COLO668 (cell line): Measurements from ENCODE around the gene RPS6KL1.

ENCODE experiments used
- DNase-seq: peaks from one replicate; lab custom pipeline; 2025; ENCODE audit not compliant: unreplicated experiment; lab: John Stamatoyannopoulos, UW

The RPS6KL1 gene

GRCh38 chr14:74952697-74953484 is 29.8 kb upstream of the RPS6KL1 start:
- DNase-seq: peak; percentile 25

DNA sequence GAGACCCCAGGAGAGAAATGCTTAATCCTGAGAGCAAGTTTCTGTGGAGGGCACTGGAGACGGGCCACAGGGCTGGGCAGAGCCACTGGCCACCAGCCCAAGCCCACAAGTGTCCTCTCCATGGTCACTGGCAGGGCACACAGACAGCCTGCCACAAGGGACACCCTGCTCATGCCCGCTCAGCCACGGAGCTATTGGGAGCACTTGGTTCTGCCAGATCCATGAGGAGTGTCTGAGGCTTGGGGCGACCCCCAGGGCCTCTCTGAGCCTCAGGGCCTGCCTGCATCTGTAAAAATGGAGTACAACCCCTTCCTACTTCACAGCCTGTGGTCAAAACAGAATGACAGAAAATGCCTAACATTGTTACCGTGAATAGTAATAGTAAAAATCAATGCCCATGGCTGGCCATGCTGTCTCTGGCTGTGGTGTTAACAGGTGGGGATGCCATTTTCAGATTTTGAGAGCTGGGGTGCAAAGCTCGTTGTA is 29.2 kb upstream of the RPS6KL1 start:
- DNase-seq: no peak

DNA sequence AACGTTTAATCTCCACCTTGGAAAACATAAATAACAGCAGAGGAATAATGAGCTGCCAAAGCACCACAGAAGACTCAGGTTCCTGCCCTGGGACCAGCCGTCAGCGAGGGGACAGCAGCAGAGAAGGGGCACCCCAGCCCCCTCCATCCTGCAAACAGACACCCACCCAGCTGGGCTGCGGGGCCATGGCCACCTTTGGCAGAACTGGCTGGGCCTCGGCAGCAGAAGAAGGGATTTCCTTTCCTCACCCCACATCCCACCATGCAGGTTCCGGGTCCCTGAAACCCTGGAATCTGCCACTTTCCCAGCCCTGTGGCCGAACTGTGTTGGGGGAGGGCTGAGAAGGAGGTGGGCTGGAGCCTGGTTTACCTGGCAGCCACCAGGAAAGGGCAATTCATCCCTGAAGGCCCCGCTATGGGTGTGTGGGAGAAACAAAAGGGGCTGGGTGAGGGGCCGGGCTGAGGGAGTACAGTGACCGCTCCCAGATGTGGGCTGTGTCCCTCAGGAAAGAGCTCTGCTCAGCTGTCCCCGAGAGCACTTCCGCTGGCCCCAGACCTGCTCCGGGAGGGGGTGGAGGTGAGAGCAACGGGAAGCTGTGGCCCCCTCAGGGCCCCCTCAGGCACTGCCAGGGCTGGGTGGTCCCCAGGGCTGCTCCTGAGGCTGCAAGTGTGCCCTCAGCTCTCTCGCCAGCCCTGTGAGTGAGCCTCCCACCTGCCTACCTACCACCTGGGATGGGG is 28.6 kb upstream of the RPS6KL1 start:
- no peak for DNase-seq

DNA sequence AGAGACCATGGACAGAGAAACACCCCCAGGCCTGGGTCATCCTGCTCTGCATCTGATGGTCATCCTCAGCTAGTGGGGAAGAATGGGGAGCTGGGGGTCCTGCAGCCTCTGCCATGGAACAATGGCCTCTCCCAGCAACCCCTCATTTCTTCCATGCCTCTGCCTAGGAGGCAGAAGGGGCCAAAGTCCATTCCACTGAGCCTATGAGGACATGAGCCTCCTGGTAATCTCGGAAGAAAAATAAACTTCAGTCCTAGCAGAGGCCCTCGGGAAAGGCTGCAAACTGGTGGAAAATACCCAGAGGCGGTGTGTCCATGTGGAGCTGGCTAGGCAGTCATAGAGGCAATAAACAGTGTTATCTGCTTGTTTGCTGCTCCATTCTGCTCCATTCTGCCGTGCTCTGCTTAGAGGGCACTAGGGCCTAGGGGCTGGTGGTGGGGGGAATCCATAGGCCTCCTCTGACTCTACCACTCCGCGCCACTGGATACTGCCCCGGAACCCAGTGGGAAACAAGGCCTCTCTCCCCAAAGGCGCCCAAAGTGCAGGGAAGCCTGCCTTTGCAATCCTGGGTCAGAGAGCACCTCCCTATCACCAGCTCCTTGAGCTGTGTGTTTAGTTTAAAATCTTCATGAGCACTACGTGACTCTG is 27.9 kb upstream of the RPS6KL1 start:
- DNase-seq: no peak

DNA sequence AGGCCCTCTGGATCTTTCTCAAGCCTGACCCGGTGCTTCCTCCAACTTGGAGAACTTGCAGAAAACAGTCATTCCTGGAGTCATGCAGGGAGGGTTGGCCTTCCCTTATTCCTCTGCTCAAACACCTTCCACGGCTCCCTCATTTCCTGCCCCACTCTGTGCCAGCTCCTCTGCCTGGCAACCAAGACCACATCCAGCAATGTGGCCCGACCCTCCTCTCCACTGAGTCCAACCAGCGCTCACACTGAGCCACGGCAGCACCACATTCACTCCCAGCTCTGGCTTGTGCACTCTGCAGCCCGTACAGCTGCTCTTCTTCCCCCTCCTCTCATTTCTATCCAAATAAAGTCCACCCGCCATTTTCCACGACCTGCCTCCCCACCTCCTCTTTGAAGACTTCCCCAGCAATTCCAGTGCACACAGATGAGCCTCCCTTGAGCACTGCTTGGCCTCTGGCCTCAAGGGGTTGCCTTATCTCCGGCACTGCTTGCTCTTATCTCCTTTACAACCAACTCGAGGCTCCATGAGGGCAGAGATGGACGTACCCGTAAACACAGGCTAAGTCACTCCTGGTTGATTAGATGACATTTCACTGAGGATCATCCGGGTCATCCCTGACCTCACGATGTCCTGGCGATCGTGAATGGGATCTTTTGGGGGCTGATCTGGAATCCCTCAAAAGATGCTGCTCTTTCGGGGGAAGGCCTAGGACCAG is 27.0 kb upstream of the RPS6KL1 start:
- no peak for DNase-seq

- no peak for DNase-seq
Observed at GRCh38 chr14:74949191-74949601, 26.1 kb upstream of the RPS6KL1 start.

- no peak for DNase-seq
Observed at GRCh38 chr14:74948228-74949175, 25.4 kb upstream of the RPS6KL1 start.

DNA sequence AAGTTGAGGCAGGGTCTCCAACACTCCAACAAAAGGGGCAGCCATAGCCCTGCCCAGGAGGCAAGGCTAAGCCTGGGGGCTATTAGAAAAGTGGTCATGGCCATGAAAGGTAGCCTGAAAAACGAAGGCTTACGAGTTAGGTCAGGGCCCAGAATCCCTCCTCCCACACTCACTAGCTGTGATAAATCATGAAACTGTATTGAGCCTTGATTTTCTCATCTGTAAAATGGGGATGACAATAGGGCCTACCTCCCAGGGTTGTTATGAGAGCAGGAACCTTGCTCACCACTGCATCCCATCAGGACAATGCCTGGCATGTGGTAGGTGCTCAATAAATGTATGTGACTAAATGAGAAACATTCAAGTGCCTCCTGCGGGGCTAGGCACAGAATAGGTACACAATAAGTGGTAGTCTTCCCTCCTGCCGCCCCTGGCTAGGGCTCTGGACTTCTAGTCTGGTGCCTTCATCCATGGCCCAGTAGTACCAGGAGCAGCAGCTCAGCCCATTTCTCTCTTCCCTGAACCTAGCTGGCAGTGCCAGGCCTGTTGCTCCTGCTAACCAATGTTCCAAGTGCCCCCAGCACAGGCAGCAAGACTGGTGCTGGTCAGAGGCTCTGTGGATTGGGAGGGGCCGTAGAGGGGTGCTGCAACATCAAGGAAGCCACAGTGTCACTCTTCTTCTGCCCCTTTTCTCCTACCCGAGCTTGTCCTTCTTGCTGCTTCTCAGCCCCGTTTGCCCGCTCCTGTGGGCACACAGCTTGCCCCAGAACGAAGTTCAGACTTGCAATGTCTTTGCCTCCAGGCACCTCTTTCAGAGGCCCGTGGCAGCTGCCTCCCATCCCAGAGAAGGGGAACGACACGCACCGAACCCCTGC is 24.5 kb upstream of the RPS6KL1 start:
- no peak for DNase-seq

- DNase-seq: no peak
Observed at GRCh38 chr14:74946659-74947281, 23.7 kb upstream of the RPS6KL1 start.

- peak; percentile 80 for DNase-seq
Observed at GRCh38 chr14:74945852-74946658, 23.0 kb upstream of the RPS6KL1 start.

- DNase-seq: peak; percentile 60
Observed at GRCh38 chr14:74945261-74945851, 22.3 kb upstream of the RPS6KL1 start.

- no peak for DNase-seq
Observed at GRCh38 chr14:74942608-74943007, 19.5 kb upstream of the RPS6KL1 start.

DNA sequence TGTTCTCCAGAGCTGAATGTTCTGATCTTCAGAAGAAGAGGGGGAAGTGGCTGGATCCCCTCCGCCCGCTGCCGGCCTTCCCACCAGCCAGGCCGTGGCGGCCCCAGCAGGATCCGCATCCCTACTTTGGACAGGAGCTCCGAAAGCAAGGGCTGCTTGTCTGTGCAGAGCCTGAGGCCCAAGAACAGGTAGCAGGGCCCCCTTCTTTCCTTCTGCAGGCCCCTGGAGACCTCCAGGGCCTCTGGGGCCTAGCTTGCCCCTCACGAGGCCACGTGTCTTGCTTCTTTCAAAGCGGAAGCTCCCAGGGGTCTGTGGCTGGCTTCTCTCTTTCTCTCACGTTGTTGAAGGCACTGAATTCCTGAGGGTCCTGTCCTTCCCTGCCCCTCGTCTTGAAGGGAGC is 19.1 kb upstream of the RPS6KL1 start:
- DNase-seq: no peak

DNA sequence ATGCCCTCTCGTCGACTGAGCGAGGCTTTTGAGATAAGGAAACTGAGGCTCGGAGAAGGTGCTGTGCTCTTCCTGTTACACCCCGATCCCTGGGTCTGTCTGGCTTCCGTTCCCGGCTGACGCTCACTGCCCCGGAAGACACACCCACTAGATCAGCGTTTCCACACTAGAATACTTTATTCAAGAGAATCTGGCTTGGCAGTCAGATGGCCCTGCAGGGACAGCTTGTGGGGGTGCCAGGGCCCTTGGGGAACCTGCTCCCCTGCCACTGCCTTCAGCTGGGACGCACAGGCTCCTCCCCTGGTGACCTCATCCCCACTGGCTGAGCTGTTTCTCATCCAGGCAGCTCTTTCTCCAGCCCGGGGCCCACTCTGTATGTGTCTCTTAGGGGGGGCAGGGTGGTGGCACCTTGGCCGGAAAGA is 18.6 kb upstream of the RPS6KL1 start:
- DNase-seq: no peak

DNA sequence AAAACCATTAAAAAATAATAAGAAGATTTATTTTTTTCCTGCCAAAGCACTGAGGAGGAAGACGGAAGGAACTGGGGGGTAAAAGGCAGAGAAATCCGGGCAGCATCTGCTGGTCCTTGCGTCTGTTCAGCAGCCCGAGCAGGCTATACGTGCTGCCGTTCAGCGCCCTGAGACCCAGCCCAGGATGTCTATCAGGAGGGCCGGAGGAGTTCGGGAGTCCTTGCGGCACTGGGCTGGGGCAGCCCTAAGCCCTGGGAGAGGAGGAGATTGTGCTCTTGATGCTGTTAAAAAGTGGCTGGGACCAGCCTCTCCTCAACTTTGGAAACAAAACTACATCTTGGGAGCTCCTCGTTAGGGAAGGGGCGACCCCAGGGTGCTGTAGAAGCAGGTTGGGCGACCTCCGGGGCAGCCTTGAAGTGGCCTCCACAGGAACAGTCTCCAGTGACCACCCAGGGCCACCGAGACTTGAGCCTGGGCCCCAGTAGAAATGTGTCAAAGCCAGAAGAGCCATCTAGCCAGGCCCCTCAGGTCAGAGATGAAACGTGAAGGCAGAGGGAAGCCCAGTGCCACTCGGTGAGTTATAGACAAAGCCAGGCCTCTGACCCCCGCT is 18.0 kb upstream of the RPS6KL1 start:
- DNase-seq: no peak

- no peak for DNase-seq
Observed at GRCh38 chr14:74938531-74939495, 15.8 kb upstream of the RPS6KL1 start.
